ENCODE data around the gene SAFB.
"Not testable (repeated sequence)": the region's sequence is repeated elsewhere in the genome, so short reads cannot be mapped to it uniquely, and the experiment has no call there.

SAFB gene

GRCh38 chr19:5595129-5595528, 27.8 kb upstream of the SAFB start:
- no peak for DNase-seq

- no peak for DNase-seq
These were observed 27.1 kb upstream of the SAFB start for GRCh38 chr19:5595745-5596144.

GRCh38 chr19:5600797-5601196, 22.1 kb upstream of the SAFB start:
- DNase-seq, result no peak

- no peak for DNase-seq
These were observed 19.3 kb upstream of the SAFB start for GRCh38 chr19:5603626-5604025.

GRCh38 chr19:5605362-5605761, 17.5 kb upstream of the SAFB start:
- no peak for DNase-seq

GRCh38 chr19:5607318-5608275, 15.3 kb upstream of the SAFB start:
- DNase-seq, result no peak

- DNase-seq, result no peak
These were observed 14.6 kb upstream of the SAFB start for GRCh38 chr19:5608291-5608690.

- not testable (repeated sequence) for DNase-seq
These were observed 14.1 kb upstream of the SAFB start for GRCh38 chr19:5608766-5609165.

GRCh38 chr19:5609881-5610448, 12.9 kb upstream of the SAFB start:
- DNase-seq, result no peak

GRCh38 chr19:5612891-5613865, 9.7 kb upstream of the SAFB start:
- no peak for DNase-seq

GRCh38 chr19:5615756-5616327, 7.0 kb upstream of the SAFB start:
- no peak for DNase-seq

- no peak for DNase-seq
These were observed 5.8 kb upstream of the SAFB start for GRCh38 chr19:5617080-5617479.

GRCh38 chr19:5618591-5618990, 4.3 kb upstream of the SAFB start:
- no peak for DNase-seq

GRCh38 chr19:5619946-5620345, 2.9 kb upstream of the SAFB start:
- no peak for DNase-seq

- peak in 1 of 4 experiments; percentile 16 for DNase-seq
These were observed 1.5 kb upstream of the SAFB start for GRCh38 chr19:5621311-5621944.

GRCh38 chr19:5621945-5622464, 878 bp upstream of the SAFB start:
- peak in 2 of 4 experiments; percentile 6 to 22 for DNase-seq

- DNase-seq, result peak in 2 of 4 experiments; percentile 13 to 38
These were observed 624 bp downstream of the SAFB start for GRCh38 chr19:5623397-5624017.

- peak in 3 of 4 experiments; percentile 8 to 46 (median 27) for DNase-seq
These were observed 1.3 kb downstream of the SAFB start for GRCh38 chr19:5624018-5624663.

- DNase-seq, result peak; percentile 22 to 51 (median 41)
These were observed 1.9 kb downstream of the SAFB start for GRCh38 chr19:5624741-5625278.

GRCh38 chr19:5625641-5626040, 2.8 kb downstream of the SAFB start:
- no peak for DNase-seq
